IPS-NIHi7 (cell line): ENCODE results near the gene SEZ6L.

Experiments used
- DNase-seq: peaks from one replicate; pipeline ENCODE4 v3.0.0; 2012; ENCODE audit warnings: mixed read lengths; ENCODE audit errors: extremely low spot score

The SEZ6L gene

DNA sequence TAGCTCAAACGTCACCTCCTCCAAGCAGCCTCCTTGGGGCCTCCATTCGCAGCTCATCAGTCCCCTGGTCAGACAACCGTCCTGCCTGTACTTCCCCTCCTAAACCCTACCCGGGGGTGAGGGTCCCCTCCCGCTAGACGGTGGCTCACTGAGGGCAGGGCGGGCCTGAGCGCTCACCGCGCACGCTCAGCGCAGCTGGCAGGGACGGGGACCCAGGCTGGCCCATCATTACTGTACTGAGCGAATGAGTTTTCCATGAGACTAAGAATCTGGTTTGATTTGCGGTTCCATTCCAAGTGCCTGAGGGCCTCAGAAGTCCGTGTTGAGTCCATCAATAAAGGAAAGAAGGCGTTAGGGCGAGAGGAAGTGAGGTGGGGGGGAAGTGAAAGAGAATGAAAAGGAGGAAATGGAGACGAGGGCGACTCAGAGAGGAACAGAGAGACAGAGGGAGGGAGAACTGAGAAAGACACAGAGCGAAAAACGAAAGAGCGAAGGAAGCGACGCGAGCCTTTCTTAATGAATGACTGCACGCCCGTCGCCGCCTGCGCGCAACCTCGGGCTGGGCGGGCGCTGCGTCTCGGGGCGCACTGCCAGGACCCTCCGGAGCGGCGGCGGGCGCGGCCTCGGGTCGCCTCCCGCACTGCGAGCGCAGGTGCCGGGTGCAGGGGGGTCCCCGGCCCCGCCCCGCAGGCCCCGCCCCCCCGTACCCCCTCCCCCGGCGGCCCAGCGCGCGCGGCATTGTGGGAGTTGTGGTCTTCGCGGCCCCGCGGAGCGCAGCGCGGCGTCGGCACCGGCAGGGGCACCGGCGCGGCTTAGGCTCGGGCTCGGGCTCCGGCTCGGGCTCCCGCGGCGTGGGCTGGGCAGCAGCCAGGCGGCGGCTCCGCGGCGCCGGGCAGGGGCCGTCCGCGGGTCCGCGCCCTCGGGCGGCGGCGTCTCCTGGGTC, 259.5 kb downstream of the SEZ6L start, which contains the start of gene ASPHD2:
Gene ASPHD2 (plus strand): TSS at position 746 of the 943 bp plus-strand sequence. CDS start 4,356 bp downstream, outside the sequence.
- DNase-seq = peak; percentile 90

DNA sequence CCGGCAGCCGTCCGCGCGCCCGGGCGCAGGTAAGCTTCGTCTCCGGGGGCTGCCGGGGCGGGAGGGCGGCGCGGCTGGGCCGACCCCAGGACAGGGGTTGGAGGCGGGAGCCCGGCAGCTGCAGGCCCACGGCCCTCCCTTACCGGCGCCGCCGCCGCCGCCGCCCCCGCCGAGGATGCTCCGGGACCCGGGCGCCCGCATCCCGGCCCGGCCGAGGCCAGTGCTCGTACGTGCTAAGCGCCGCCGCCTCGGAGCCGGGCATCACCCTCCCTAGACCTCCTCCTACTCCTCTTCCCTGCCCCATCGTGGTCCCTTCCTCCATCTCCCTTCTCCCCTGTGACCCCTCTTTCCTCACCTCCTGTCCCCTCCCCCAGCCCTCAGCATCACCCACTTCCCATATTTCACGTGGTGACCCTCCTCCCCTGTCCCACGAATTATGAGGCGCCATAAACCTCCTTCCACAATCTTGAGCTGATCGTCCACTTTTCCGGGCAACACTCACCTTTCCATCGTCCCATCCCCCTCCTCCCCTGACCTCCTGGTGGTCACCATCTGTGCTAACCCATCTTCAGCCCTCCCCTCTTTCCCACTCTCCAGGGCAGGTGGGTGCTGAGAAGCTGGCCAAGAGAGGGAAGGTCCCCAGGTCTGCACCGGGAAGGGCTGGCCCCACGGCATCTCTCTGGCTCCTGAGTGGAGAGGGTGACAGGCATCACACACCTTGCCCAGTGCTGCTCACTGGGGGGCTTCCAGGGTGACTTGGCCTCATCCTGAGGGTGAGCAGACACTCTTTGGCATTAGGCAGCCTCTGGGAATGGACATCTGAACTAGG, 260.4 kb downstream of the SEZ6L start:
- DNase-seq = peak; percentile 48

DNA sequence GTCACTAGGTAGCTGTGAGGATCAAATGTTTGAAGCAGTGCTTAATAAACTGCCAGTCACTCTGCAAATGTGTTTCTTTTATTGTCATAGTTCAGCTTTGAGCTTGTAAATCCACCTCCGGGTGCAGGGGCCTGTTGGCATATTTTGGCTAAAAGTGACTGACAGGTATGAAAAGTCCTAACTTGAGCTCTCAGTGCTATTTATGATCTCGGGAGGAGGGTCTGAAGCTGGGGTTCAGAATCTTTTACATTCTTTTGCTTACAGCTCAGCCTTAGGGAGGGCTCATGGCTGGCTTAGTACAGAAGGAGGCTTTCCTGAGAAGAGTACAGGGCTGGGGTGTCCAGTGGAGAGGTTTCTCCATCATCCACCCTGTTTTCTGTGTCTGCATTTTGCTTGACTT, 261.3 kb downstream of the SEZ6L start:
- no peak for DNase-seq

DNA sequence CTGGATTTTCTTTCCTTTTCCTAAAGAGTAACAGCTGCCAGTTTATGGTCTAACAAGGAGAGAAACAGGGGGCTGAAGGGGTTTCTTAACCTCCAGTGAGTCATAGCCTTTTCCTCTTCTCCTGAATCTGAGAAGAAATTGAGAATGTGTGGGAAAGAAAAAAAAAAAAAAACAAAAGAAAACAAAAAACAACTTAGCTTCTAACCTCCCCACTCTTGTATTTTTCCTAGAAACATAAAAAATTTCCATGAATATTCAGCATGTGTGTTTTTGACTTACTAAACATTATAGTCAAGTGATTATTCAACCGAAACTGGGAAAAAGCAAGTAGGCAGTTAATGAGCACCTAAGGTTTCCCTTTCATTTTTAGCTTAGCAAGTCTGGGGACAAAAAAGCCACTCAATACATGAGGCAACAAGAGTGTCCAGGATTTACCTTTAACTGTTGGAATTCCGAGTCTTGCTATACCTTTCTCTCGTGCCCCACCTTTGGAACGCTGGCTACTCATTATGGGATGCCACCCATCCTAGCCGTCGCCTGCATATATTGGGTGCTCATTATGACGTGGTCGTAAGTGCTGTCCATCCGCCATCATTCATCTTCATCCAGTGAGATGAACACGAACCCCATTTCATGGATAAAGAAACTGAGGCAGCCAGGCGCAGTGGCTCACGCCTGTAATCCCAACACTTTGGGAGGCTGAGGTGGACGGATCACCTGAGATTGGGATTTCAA, 262.2 kb downstream of the SEZ6L start:
- no peak for DNase-seq

DNA sequence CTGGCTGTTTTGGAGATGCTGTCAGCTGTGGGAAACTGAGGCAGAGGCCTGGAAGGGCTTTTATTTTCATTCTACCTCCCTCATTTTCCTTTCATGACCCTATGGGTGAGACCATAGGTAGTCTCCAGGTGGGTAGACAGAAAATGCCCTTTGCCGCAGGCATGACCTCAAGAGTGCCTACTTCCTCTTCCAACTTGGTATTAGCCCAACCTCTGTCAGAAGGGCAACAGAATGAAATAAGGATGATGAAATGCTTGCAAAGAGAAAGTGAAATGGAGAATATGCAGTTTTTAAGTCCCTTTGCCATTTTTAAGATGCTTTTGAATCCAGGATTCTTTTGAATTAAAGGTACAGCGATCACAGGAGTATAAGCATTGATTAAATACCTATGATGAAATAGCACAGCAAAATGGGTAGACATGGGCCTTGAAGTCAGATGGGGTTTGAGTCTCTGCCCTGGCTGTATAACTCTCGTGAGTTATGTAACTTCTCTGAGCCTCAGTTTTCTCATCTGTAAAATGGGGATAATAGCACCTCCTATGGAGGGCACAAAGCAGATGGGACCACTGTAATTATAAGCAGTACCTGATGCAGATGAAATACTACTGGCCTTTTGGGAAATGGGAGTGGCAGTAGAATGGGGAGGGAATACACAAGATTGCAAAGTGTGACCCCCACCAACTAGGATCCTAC, 263.5 kb downstream of the SEZ6L start:
- no peak for DNase-seq
